AG04449 (cell line): Measurements from ENCODE around the gene TSPAN10.

Source experiments
- CTCF ChIA-PET: fragments of 350-600 bp; formaldehyde crosslinking; extraction: SDS; loops from one replicate; lab custom pipeline; 2021; ENCODE audit warnings: antibody characterized with exemption; lab: Yijun Ruan, JAX
- POLR2A ChIA-PET: fragments of 400-600, 350-600 bp; formaldehyde crosslinking; extraction: SDS; loops from one replicate; lab custom pipeline; 2020; ENCODE audit warnings: antibody characterized with exemption, inconsistent platforms; lab: Yijun Ruan, JAX
- DNase-seq: peaks from one replicate; pipeline ENCODE4 v3.0.0-alpha.2; 2010; ENCODE audit warnings: low read depth, low spot score
- H3K4me3 ChIP-seq: 2 replicates; pipeline ENCODE4 v1.5.1; 2011; ENCODE audit warnings: low read depth, mild to moderate bottlenecking, control low read depth, low read length
- TF ChIP-seq, protein P1 (sequence below): IDR thresholded peaks from one replicate; pipeline ENCODE4 v1.5.1; 2011; ENCODE audit warnings: mild to moderate bottlenecking, moderate library complexity, low read length, control low read depth, inconsistent platforms; ENCODE audit not compliant: insufficient read depth; ENCODE audit errors: missing control alignments

The TSPAN10 gene

DNA sequence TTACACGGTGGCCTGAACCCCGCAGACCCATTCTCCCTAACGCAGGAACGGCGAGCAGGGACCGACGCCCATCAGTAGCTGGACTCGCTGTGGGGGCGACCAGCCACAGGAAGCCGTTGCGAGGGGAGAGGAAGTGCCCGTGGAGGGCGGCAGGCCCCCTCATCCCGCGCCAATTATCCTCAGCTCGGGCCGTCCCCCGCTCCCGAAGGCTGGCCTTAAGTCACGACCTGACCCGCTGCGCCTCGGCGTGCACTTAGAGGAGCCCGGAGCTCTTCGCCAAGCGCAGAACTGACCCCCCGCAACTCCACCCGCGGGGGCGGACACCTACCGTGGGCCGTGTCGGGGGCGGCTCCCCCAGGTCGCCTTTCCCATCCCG is 46.2 kb downstream of the TSPAN10 start:
- peak overlapping the region; percentile 89 for H3K4me3 ChIP-seq
- TF ChIP-seq, protein P1, sequence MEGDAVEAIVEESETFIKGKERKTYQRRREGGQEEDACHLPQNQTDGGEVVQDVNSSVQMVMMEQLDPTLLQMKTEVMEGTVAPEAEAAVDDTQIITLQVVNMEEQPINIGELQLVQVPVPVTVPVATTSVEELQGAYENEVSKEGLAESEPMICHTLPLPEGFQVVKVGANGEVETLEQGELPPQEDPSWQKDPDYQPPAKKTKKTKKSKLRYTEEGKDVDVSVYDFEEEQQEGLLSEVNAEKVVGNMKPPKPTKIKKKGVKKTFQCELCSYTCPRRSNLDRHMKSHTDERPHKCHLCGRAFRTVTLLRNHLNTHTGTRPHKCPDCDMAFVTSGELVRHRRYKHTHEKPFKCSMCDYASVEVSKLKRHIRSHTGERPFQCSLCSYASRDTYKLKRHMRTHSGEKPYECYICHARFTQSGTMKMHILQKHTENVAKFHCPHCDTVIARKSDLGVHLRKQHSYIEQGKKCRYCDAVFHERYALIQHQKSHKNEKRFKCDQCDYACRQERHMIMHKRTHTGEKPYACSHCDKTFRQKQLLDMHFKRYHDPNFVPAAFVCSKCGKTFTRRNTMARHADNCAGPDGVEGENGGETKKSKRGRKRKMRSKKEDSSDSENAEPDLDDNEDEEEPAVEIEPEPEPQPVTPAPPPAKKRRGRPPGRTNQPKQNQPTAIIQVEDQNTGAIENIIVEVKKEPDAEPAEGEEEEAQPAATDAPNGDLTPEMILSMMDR: no peak
- DNase-seq: no peak
- ChIA-PET CTCF (interaction anchor here (1.2 to 2.6 kb wide), 5 partner anchors 9 to 82 kb away, joined by 3 to 7 read pairs (median 4); no protein-coding TSS in a partner anchor), POLR2A (interaction anchor here (0.7 to 3.6 kb wide), 11 partner anchors 9 to 182 kb away, joined by 3 to 26 read pairs (median 3); partner anchors contain the start of genes ACTG1, CCDC137, MRPL12 and OXLD1)

- TF ChIP-seq, protein P1: no peak
- ChIA-PET POLR2A (interaction anchor here (0.7 to 3.6 kb wide), 15 partner anchors 8 to 182 kb away, joined by 3 to 26 read pairs (median 3); partner anchors contain the start of genes ACTG1, CCDC137, FAAP100 and MRPL12), CTCF (interaction anchor here (1.2 to 2.6 kb wide), 8 partner anchors 8 to 83 kb away, joined by 3 to 9 read pairs (median 4); no protein-coding TSS in a partner anchor)
- DNase-seq: peak; percentile 96
- peak within 1 kb of the TSS; percentile 89 for H3K4me3 ChIP-seq
Measured at GRCh38 chr17:81683584-81684441, 46.8 kb downstream of the TSPAN10 start, which contains the start of the genes ARL16 and HGS. Gene ARL16 (minus strand): TSS chr17:81683797. CDS start chr17:81683753, 44 bp downstream. Gene HGS (plus strand): TSS chr17:81684011. CDS start chr17:81684067, 56 bp downstream.

- ChIA-PET CTCF (interaction anchor here (1.2 to 2.6 kb wide), 5 partner anchors 8 to 25 kb away, joined by 3 to 9 read pairs (median 3); no protein-coding TSS in a partner anchor), POLR2A (interaction anchor here (1.1 to 3.6 kb wide), 9 partner anchors 9 to 181 kb away, joined by 3 to 26 read pairs (median 5); partner anchors contain the start of genes CCDC137, FAAP100, MRPL12 and NPLOC4)
- TF ChIP-seq, protein P1: no peak
- DNase-seq: peak; percentile 24
- H3K4me3 ChIP-seq: peak overlapping the region; percentile 73
Measured at GRCh38 chr17:81684442-81684911, 47.5 kb downstream of the TSPAN10 start.

DNA sequence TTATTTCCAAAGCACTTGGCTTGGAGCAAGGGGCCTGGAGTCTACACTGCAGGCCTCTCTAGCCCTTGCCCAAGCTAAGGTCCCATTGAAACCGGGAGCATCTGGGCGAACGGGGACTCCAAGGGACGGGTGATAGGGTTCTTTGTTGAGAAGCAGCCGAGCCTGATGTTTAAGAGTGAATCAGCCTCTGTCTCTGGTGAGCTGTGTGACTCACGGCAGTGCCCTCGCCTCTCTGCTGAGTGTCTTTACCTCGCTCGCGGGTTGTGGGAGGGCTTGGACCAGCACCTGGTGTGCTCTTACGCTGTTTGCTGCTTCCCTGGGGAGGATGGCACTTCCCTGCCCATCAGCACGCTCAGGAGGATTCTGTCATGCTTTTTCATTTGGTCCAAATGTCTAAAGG is 48.1 kb downstream of the TSPAN10 start:
- TF ChIP-seq, protein P1: no peak
- ChIA-PET CTCF (interaction anchor here (1.4 to 2.0 kb wide), 3 partner anchors 9 to 17 kb away, joined by 3 to 9 read pairs (median 3); no protein-coding TSS in a partner anchor), POLR2A (interaction anchor here (0.7 to 3.6 kb wide), 7 partner anchors 8 to 571 kb away, joined by 3 to 26 read pairs (median 5); partner anchors contain the start of genes FAAP100 and MRPL12)
- peak overlapping the region; percentile 73 for H3K4me3 ChIP-seq
- DNase-seq: peak; percentile 21

DNA sequence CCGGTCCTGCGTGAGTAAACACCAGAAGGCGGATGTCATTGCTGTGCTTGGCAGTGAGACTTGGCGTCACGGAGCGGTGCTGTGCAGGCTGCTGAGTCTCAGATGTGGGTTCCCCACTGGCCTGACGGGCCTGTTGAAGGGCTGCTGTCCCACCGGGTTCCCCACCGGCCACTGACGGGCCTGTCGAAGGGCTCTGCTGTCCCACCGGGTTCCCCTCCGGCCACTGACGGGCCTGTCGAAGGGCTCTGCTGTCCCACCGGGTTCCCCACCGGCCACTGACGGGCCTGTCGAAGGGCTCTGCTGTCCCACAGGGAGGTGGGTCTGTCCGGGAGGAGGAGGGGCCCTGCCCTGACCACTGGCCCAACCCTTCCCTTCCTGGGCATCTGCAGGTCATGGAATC is 49.6 kb downstream of the TSPAN10 start:
- H3K4me3 ChIP-seq: no peak overlapping the region; the same call in 1 of the 2 replicates
- TF ChIP-seq, protein P1: no peak
- ChIA-PET CTCF (no interaction called here), POLR2A (interaction anchor here (1.6 kb wide), 1 partner anchor 15 kb away, joined by 4 read pairs; no protein-coding TSS in a partner anchor)
- DNase-seq: no peak
